TTC549 (cell line): Measurements from ENCODE around the gene DNM2.
"Not testable (repeated sequence)": the region's sequence is repeated elsewhere in the genome, so short reads cannot be mapped to it uniquely, and the experiment has no call there.

Experiments
- FAIRE-seq: peaks from 2 replicates; lab custom pipeline; 2012; peaks lifted over from hg19 to GRCh38; lab: Jason Lieb, UNC

DNM2 gene

GRCh38 chr19:10752913-10753704 is 35.2 kb downstream of the DNM2 start:
- no peak for FAIRE-seq

- no peak for FAIRE-seq
These were observed 38.5 kb downstream of the DNM2 start for GRCh38 chr19:10756371-10756770.

- FAIRE-seq = no peak
These were observed 38.9 kb downstream of the DNM2 start for GRCh38 chr19:10756791-10757190.

- FAIRE-seq = not testable (repeated sequence)
These were observed 40.2 kb downstream of the DNM2 start for GRCh38 chr19:10758050-10758449.

GRCh38 chr19:10758978-10759377 is 41.1 kb downstream of the DNM2 start:
- FAIRE-seq = no peak

GRCh38 chr19:10760273-10760944 is 42.5 kb downstream of the DNM2 start:
- no peak for FAIRE-seq

GRCh38 chr19:10761443-10762250 is 43.8 kb downstream of the DNM2 start:
- FAIRE-seq = no peak

GRCh38 chr19:10762656-10763055 is 44.8 kb downstream of the DNM2 start:
- no peak for FAIRE-seq

- no peak for FAIRE-seq
These were observed 45.5 kb downstream of the DNM2 start for GRCh38 chr19:10763411-10763810.

GRCh38 chr19:10763828-10764339 is 46.0 kb downstream of the DNM2 start:
- no peak for FAIRE-seq

- FAIRE-seq = no peak
These were observed 46.5 kb downstream of the DNM2 start for GRCh38 chr19:10764340-10764894.

GRCh38 chr19:10766049-10766623 is 48.3 kb downstream of the DNM2 start:
- FAIRE-seq = no peak

- no peak for FAIRE-seq
These were observed 48.9 kb downstream of the DNM2 start for GRCh38 chr19:10766671-10767201.

GRCh38 chr19:10767726-10768125 is 49.8 kb downstream of the DNM2 start:
- FAIRE-seq = no peak

GRCh38 chr19:10768369-10768768 is 50.5 kb downstream of the DNM2 start:
- no peak for FAIRE-seq

- FAIRE-seq = no peak
These were observed 51.1 kb downstream of the DNM2 start for GRCh38 chr19:10768936-10769335.

GRCh38 chr19:10769533-10770491 is 51.9 kb downstream of the DNM2 start:
- no peak for FAIRE-seq

GRCh38 chr19:10773969-10774368 is 56.1 kb downstream of the DNM2 start:
- FAIRE-seq = no peak

GRCh38 chr19:10774893-10775292 is 57.0 kb downstream of the DNM2 start:
- FAIRE-seq = no peak

GRCh38 chr19:10776900-10777650 is 59.2 kb downstream of the DNM2 start:
- no peak for FAIRE-seq
